Measurements from ENCODE around the gene PTPRN2.
"Not testable (repeated sequence)": the region's sequence is repeated elsewhere in the genome, so short reads cannot be mapped to it uniquely, and the experiment has no call there.

Gene PTPRN2

DNA sequence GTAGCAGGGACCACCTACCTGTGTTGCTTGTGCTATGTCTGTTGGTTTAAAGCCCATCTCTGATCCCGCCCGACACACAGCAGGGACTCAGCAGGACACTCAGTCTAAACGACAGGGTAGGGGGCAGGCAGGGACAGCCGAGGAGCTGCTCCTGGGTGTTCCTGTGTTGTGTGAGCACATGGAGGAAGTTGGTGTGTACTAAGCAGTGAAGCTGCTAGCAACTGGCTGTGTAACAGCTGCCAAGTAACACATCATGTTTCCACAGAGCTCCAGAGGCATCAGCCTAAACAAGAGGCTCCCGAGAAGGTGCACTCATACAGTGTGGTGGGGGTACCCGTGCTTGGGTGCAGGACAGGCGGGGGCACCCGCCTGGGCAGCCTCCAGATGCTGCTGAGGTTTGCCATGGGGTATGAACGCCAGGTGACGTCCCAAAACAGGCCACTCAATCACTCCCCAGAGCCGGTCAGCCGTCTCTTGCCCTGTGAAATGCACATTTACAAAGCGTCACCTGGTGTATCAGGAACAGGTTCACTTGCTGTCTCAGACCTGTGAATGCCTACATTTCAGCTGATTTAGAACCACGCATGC, 59.6 kb downstream of the PTPRN2 start:
- Mint-ChIP-seq H3K9me3 (no peaks in the 10 kb centered on the region), H3K27ac (ENCODE audit: low read depth) (no peak overlapping the region), H3K27me3 (peaks cover 12% of the 10 kb centered on the region), H3K4me1 (no peaks in the 10 kb centered on the region), H3K36me3 (ENCODE audit: insufficient read depth) (peaks cover 2% of the 10 kb centered on the region), H3K4me3 (no peak overlapping the region)
- no peak for ATAC-seq (replicated peaks; ENCODE audit: extremely low read depth, poor library complexity, severe bottlenecking)
- no peak for DNase-seq (ENCODE audit: low spot score in 2 of 2)

DNA sequence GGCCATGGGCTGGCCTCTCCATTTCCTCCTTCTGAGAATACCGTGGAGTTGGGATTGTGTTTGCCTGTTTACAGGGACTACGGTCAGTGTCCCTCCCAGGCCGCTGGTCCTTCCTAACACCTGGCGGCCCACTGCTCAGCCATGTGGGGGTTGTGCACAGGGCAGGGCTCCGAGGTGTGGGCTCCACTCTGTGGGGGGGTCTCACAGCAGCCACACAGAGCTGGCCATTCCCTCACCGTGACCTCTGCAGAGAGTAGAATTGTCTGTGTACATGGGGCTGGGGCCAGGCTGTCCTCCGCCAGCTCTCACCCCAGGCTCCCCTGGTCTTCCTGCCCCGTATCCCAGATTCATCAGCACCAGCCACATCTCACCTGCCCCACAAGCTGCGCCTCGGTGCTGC, 60.1 kb downstream of the PTPRN2 start:
- peaks cover 12% of the 10 kb centered on the region for H3K27me3 Mint-ChIP-seq
- H3K4me3 Mint-ChIP-seq: no peak overlapping the region
- no peaks in the 10 kb centered on the region for H3K9me3 Mint-ChIP-seq
- peaks cover 2% of the 10 kb centered on the region for H3K36me3 Mint-ChIP-seq (ENCODE audit: insufficient read depth)
- no peaks in the 10 kb centered on the region for H3K4me1 Mint-ChIP-seq
- H3K27ac Mint-ChIP-seq (ENCODE audit: low read depth): no peak overlapping the region
- ATAC-seq (replicated peaks; ENCODE audit: extremely low read depth, poor library complexity, severe bottlenecking) (no peak), DNase-seq (ENCODE audit: low spot score in 2 of 2) (no peak)

DNA sequence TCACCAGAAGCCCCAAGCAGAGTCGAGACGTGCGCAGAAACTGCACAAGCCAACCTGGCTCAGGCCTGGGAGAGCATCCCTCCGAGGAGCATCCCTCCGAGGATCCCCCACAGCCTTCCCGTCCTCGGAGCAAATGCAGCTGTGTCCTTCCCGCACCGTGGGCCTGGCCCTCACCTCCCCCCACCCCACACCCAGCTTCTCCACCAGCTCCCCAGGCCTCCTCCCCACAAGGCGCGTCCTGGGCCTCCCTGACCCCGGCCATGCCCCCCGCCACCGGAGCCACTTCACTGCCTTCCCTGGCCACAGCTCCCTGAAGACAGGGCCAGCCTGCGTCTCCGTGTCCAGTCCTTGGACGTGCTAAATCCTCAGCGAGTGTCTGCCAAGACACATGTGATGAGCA, 60.6 kb downstream of the PTPRN2 start:
- no peak for DNase-seq (ENCODE audit: low spot score in 2 of 2)
- Mint-ChIP-seq H3K27ac (ENCODE audit: low read depth) (no peak overlapping the region), H3K27me3 (peaks cover 12% of the 10 kb centered on the region), H3K9me3 (no peaks in the 10 kb centered on the region), H3K36me3 (ENCODE audit: insufficient read depth) (no peaks in the 10 kb centered on the region), H3K4me1 (no peaks in the 10 kb centered on the region), H3K4me3 (no peak overlapping the region)
- no peak for ATAC-seq (replicated peaks; ENCODE audit: extremely low read depth, poor library complexity, severe bottlenecking)

DNA sequence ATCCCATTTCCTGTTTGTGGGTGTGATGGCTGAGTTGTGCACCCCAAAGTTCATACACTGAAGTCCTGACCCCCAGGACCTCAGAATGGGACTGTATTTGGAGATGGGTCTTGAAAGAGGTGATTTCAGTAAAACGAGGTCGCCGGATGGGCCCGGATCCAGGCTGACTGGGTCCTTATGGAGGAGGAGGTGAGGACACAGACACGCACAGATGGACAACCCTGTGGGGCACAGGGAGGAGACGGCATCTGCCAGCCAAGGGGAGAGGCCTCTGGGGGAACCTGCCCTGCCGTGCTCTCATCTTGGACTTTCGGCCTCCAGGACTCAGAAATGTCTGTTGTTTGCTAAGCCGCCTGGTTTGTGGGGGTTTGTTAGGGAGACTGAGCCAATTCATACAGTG, 61.1 kb downstream of the PTPRN2 start:
- DNase-seq (ENCODE audit: low spot score in 2 of 2) (no peak), ATAC-seq (replicated peaks; ENCODE audit: extremely low read depth, poor library complexity, severe bottlenecking) (no peak)
- Mint-ChIP-seq H3K4me1 (no peaks in the 10 kb centered on the region), H3K9me3 (no peaks in the 10 kb centered on the region), H3K27me3 (peaks cover 12% of the 10 kb centered on the region), H3K27ac (ENCODE audit: low read depth) (no peak overlapping the region), H3K36me3 (ENCODE audit: insufficient read depth) (no peaks in the 10 kb centered on the region), H3K4me3 (no peak overlapping the region)

DNA sequence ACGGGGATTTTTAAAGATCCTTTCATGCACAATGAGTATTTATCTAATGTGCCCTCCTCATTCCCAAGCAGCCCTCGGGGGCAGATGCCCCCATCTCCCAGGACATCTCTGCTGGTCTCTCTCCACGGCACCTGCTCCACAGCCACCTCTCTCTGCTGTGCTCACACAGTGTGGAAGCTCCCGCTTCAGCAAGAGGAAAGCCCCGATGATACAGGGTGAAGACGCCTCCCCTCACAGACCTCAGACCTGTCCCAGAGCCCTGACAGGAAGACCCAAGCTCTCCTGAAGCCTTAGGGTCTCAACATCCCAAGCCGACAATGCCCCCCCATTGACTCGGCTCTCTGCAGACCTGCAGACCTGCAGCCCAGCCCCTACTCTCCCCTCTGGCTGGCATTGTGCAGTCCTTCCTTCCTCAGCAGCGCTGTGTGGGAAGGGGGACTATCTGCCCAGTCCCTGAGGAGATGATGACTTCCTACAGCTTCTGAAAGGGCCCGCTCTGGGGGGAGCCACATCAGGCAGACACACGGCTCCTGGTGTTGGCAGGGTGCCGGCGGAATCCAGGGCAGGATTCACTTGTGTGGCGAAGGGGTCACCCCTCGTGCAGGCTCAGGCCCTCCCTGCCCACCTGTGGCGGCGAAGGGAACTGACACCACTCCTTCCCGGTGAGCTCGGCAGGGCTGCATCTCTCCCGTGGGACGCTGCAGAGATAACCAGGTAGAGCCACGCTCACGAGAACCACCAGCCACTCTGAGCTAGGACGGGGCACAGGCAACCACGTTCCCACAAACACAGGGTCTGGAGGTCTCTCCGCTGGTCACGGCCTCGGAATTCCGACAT, 61.8 kb downstream of the PTPRN2 start:
- DNase-seq (ENCODE audit: low spot score in 2 of 2): no peak
- no peak overlapping the region for H3K4me3 Mint-ChIP-seq
- no peak for ATAC-seq (replicated peaks; ENCODE audit: extremely low read depth, poor library complexity, severe bottlenecking)
- no peaks in the 10 kb centered on the region for H3K9me3 Mint-ChIP-seq
- no peak overlapping the region for H3K27ac Mint-ChIP-seq (ENCODE audit: low read depth)
- H3K4me1 Mint-ChIP-seq: no peaks in the 10 kb centered on the region
- H3K27me3 Mint-ChIP-seq: peaks cover 12% of the 10 kb centered on the region
- no peaks in the 10 kb centered on the region for H3K36me3 Mint-ChIP-seq (ENCODE audit: insufficient read depth)

DNA sequence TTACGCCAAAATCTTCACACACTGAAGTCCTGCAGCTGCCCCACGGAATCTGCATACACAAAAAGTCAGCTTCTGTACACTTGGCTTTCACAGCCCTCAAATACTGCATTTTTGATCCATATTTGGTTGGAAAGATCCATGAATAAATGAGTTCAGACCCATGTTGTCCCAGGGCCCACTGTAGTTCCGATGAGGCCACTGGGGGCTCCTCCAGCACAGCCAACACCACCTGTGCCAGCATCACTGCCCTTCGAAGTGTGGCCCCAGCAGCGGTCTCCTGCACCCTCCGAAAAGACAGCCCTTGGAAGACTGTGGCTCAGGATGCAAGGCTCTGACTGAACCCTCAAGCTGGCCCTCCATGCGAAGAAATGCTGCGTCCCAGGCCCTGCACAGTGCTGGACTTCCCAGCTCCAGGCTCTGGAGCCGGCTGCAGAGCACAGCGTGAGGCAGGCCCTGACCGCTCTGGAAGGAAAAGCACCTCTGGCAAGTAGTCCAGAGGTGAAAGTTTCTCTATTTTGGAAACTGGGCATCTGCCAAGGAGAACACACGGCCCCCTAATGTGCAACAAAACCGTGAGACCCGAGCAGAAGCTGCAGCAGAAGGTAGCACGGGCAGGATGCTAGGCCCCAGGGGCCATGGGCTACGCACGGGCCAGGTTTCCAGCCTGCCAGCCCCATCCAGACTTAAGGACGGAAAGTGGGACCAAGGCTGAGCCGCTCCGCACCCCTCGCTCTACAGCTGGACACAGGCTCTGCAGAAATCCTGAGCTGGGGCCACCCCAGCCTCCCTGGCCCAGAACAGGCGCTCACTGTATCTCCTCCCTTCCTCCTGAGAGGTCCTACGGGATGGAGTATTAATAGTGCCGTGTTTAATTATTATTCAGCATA, 62.6 kb downstream of the PTPRN2 start:
- Mint-ChIP-seq H3K4me3 (no peak overlapping the region), H3K36me3 (ENCODE audit: insufficient read depth) (no peaks in the 10 kb centered on the region), H3K27me3 (peaks cover 12% of the 10 kb centered on the region), H3K27ac (ENCODE audit: low read depth) (no peak overlapping the region), H3K4me1 (no peaks in the 10 kb centered on the region), H3K9me3 (no peaks in the 10 kb centered on the region)
- DNase-seq (ENCODE audit: low spot score in 2 of 2): no peak
- no peak for ATAC-seq (replicated peaks; ENCODE audit: extremely low read depth, poor library complexity, severe bottlenecking)

DNA sequence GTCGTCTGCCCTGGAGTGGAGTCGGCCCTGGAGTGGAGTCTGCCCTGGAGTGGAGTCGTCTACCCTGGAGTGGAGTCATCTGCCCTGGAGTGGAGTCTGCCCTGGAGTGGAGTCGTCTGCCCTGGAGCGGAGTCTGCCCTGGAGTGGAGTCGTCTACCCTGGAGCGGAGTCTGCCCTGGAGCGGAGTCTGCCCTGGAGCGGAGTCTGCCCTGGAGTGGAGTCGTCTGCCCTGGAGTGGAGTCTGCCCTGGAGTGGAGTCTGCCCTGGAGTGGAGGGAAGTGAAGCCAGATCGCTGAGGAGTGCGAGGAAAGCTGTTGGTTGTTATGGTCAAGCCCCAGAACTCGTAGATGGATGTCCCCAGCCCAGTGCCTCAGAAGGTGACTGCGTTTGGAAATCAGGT, 63.3 kb downstream of the PTPRN2 start:
- H3K9me3 Mint-ChIP-seq; ATAC-seq (replicated peaks; ENCODE audit: extremely low read depth, poor library complexity, severe bottlenecking); H3K4me3 Mint-ChIP-seq; H3K36me3 Mint-ChIP-seq (ENCODE audit: insufficient read depth); H3K27ac Mint-ChIP-seq (ENCODE audit: low read depth); H3K4me1 Mint-ChIP-seq; DNase-seq (ENCODE audit: low spot score in 2 of 2): not testable (repeated sequence)
- peaks cover 12% of the 10 kb centered on the region for H3K27me3 Mint-ChIP-seq

DNA sequence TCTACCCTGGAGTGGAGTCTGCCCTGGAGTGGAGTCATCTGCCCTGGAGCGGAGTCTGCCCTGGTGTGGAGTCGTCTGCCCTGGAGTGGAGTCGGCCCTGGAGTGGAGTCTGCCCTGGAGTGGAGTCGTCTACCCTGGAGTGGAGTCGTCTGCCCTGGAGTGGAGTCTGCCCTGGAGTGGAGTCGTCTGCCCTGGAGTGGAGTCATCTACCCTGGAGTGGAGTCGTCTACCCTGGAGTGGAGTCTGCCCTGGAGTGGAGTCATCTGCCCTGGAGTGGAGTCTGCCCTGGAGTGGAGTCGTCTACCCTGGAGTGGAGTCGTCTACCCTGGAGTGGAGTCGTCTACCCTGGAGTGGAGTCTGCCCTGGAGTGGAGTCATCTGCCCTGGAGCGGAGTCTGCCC, 63.7 kb downstream of the PTPRN2 start:
- H3K27ac Mint-ChIP-seq (ENCODE audit: low read depth); DNase-seq (ENCODE audit: low spot score in 2 of 2); H3K36me3 Mint-ChIP-seq (ENCODE audit: insufficient read depth); H3K9me3 Mint-ChIP-seq; H3K4me1 Mint-ChIP-seq; ATAC-seq (replicated peaks; ENCODE audit: extremely low read depth, poor library complexity, severe bottlenecking); H3K4me3 Mint-ChIP-seq: not testable (repeated sequence)
- H3K27me3 Mint-ChIP-seq: peaks cover 12% of the 10 kb centered on the region

DNA sequence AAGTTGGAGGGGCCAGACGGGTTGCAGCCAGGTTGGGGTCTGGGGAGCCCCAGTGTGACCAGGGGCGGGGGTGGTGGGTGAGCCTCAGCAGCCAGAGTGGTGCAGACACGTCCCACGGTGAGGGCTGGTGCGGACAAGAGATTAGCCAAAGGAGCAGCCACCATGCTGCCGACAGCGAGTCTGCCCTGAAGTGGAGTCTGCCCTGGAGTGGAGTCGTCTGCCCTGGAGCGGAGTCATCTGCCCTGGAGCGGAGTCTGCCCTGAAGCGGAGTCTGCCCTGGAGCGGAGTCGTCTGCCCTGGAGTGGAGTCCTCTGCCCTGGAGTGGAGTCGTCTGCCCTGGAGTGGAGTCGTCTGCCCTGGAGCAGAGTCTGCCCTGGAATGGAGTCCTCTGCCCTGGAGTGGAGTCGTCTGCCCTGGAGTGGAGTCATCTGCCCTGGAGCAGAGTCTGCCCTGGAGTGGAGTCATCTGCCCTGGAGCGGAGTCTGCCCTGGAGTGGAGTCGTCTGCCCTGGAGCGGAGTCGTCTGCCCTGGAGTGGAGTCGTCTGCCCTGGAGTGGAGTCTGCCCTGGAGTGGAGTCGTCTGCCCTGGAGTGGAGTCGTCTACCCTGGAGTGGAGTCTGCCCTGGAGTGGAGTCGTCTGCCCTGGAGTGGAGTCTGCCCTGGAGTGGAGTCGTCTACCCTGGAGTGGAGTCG, 64.3 kb downstream of the PTPRN2 start:
- ATAC-seq (replicated peaks; ENCODE audit: extremely low read depth, poor library complexity, severe bottlenecking); H3K9me3 Mint-ChIP-seq; DNase-seq (ENCODE audit: low spot score in 2 of 2); H3K27ac Mint-ChIP-seq (ENCODE audit: low read depth); H3K4me1 Mint-ChIP-seq; H3K36me3 Mint-ChIP-seq (ENCODE audit: insufficient read depth); H3K4me3 Mint-ChIP-seq: not testable (repeated sequence)
- peaks cover 17% of the 10 kb centered on the region for H3K27me3 Mint-ChIP-seq

DNA sequence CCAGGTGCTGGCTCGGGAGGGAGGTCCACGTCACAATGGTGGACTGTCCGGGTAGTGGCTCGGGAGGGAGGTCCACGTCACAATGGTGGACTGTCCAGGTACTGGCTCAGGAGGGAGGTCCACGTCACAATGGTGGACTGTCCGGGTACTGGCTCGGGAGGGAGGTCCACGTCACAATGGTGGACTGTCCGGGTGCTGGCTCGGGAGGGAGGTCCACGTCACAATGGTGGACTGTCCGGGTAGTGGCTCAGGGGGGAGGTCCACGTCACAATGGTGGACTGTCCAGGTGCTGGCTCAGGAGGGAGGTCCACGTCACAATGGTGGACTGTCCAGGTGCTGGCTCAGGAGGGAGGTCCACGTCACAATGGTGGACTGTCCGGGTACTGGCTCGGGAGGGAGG, 65.8 kb downstream of the PTPRN2 start:
- H3K4me3 Mint-ChIP-seq; H3K4me1 Mint-ChIP-seq; H3K9me3 Mint-ChIP-seq; H3K36me3 Mint-ChIP-seq (ENCODE audit: insufficient read depth); DNase-seq (ENCODE audit: low spot score in 2 of 2); H3K27ac Mint-ChIP-seq (ENCODE audit: low read depth); ATAC-seq (replicated peaks; ENCODE audit: extremely low read depth, poor library complexity, severe bottlenecking): not testable (repeated sequence)
- H3K27me3 Mint-ChIP-seq: peaks cover 20% of the 10 kb centered on the region

DNA sequence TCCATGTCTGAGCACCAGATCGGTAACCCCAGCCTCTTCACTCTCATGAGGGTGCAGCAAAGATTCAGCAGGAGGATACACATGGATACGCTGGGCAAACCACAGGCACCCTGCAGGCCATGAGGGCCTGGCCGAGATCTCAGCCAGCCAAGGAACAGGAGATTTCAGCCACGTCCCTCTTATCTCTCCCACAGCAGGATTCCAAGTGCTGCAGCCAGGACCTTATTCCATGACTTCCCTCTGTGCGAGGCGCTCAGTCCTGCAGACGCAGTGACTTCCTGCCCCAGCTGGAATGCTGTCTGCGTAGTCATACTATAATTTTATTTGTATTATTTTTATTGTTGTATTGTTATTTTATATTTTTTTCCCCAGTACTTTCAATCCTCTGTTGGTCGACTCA, 66.8 kb downstream of the PTPRN2 start:
- Mint-ChIP-seq H3K4me1 (no peaks in the 10 kb centered on the region), H3K4me3 (no peak overlapping the region), H3K9me3 (no peaks in the 10 kb centered on the region), H3K36me3 (ENCODE audit: insufficient read depth) (no peaks in the 10 kb centered on the region), H3K27me3 (peaks cover 30% of the 10 kb centered on the region), H3K27ac (ENCODE audit: low read depth) (no peak overlapping the region)
- DNase-seq (ENCODE audit: low spot score in 2 of 2) (no peak), ATAC-seq (replicated peaks; ENCODE audit: extremely low read depth, poor library complexity, severe bottlenecking) (no peak)

DNA sequence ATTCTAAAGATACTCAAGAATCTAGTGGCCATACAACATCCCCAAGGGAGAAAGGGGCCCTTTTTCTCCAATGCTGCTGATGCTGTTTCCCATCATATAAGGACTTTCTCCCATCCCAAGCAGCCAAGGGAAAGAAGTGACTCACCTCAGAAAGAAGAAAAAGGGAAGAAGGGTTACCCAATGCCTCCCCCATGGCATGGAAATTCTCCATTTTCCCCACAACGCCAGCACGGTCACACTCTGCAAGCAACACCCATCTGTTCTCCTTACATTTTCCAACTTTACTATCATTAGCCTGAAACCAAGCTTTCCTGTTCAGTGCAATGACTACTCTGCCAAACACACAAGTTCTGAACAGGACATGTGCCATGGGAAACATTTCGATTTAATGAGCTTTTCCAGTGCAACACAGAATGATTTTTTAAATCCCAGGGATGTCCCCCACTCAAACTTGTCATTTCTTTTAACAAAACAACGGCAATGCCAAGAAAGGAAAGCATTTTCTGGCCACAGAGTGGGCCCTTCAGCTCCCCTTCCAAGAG, 67.9 kb downstream of the PTPRN2 start:
- Mint-ChIP-seq H3K9me3 (no peaks in the 10 kb centered on the region), H3K27me3 (peaks cover 37% of the 10 kb centered on the region), H3K4me3 (no peak overlapping the region), H3K36me3 (ENCODE audit: insufficient read depth) (no peaks in the 10 kb centered on the region), H3K4me1 (no peaks in the 10 kb centered on the region), H3K27ac (ENCODE audit: low read depth) (no peak overlapping the region)
- DNase-seq (ENCODE audit: low spot score in 2 of 2) (no peak), ATAC-seq (replicated peaks; ENCODE audit: extremely low read depth, poor library complexity, severe bottlenecking) (no peak)

All from central memory CD8-positive, alpha-beta T cell (primary cell).